Mucosa of descending colon (tissue), 3 donors: ENCODE data around the gene ATP6V0A4. TPM values are rescaled to one million over a fixed set of nuclear protein-coding genes. Genes with fewer than 3 reads are reported as not detected.

Experiments used
- ATAC-seq: fragments of 200-7000 bp; cut with Tn5 transposase; one replicate; pipeline ENCODE4 v1.9.1; 2020; ENCODE audit warnings: mild to moderate bottlenecking, moderate library complexity
- DNase-seq, 3 donors: peaks; one replicate each; pipeline ENCODE4 v3.0.0-alpha.2; 2020
- H3K36me3 ChIP-seq: fragments of 200-600 bp; one replicate; pipeline ENCODE4 v1.8.0; 2021; ENCODE audit warnings: low read depth, mild to moderate bottlenecking
- H3K4me1 ChIP-seq: fragments of 200-600 bp; one replicate; pipeline ENCODE4 v1.8.0; 2021; ENCODE audit warnings: low read depth, mild to moderate bottlenecking
- H3K4me3 ChIP-seq: fragments of 200-600 bp; one replicate; pipeline ENCODE4 v1.8.0; 2021; ENCODE audit warnings: mild to moderate bottlenecking
- H3K9me3 ChIP-seq: fragments of 200-600 bp; one replicate; pipeline ENCODE4 v1.8.0; 2021; ENCODE audit warnings: mild to moderate bottlenecking
- CTCF ChIP-seq: fragments of 200-600 bp; IDR thresholded peaks from one replicate; pipeline ENCODE4 v1.8.0; 2022; ENCODE audit warnings: antibody characterized with exemption, mild to moderate bottlenecking
- intact Hi-C, 2 donors: fragments of 100-400 bp; cut with DNase I in 1 of 2; cut with micrococcal nuclease in 1 of 2; formaldehyde crosslinking; loops; one replicate each; pipeline versions ENCODE4 v1.11.0 to v1.11.1; 2022; cut with DNase I, micrococcal nuclease
- total RNA-seq, 3 donors: library from RNA; stranded (reverse); fragmentation: NEBNext Ultra II Directional in 2 of 3; extraction: Animal tissue kit (Norgen Biotek cat#: 25700) in 2 of 3; gene quantifications; one replicate each; pipeline versions ENCODE4 v1.2.1 to v1.2.4, GENCODE V29; 2021 to 2023
- donor health status: DM: no; HTN: no; CAD: no; lungs with moderate emphysema.
- donor health status: DM: no; HTN: no; CAD: no.
- donor health status: DM: no; HTN: yes; CAD: no.

Gene ATP6V0A4
- total RNA-seq, 3 donors from 2014 or later, result not detected

DNA sequence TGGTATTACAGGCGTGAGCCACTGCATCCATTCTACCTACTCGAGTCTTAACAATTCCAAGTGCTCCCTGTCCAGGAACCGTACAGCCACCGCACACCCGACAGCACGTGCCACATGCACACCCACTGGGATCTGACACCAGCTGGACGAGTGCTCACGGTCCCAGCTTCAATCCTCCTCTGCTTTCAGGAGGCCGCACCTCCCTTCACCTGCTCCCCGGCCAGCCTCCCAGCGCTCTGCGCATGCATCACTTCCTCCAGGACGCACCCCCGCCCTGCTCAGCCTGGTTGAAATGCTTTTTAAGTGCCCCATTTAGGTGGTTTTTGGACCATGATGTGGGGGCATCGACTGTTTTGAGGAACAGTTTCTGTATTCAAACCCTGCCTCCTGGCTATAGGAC is 47.5 kb downstream of the ATP6V0A4 start:
- Histone ChIP-seq H3K36me3 (no peaks in the 10 kb centered on the region), H3K4me1 (no peaks in the 10 kb centered on the region), H3K9me3 (no peaks in the 10 kb centered on the region), H3K4me3 (no peak overlapping the region)
- ATAC-seq (no peak), DNase-seq (no peak)
- TF ChIP-seq CTCF, result no peak
- intact Hi-C loops, result no loop called here

- Histone ChIP-seq H3K9me3 (no peaks in the 10 kb centered on the region), H3K4me3 (no peak overlapping the region), H3K36me3 (no peaks in the 10 kb centered on the region), H3K4me1 (no peaks in the 10 kb centered on the region)
- no peak for DNase-seq
- intact Hi-C loops, result no loop called here
- TF ChIP-seq CTCF, result no peak
- no peak for ATAC-seq
Measured at GRCh38 chr7:138749960-138750359, 48.0 kb downstream of the ATP6V0A4 start.

DNA sequence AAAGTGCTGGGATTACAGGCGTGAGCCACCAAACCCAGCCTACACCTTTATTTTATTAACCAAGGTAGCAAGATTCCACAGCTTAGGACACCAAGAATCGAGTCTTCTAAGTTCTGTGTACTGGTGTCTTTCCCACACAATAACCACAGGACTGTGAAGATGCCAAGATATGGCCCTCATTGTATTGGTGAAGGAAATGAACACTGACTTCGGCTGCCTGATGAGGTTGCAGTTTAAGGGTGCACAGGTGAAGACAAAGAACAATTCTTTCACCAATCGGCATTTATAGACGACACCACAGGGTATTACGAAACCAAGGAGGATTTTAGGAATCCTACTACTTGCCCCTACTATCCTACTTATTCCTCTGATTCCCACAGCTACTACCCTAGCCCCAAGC is 49.3 kb downstream of the ATP6V0A4 start:
- intact Hi-C loops, result no loop called here
- no peaks in the 10 kb centered on the region for H3K4me1 ChIP-seq
- no peak for ATAC-seq
- H3K36me3 ChIP-seq, result no peaks in the 10 kb centered on the region
- no peaks in the 10 kb centered on the region for H3K9me3 ChIP-seq
- no peak overlapping the region for H3K4me3 ChIP-seq
- no peak for TF ChIP-seq CTCF
- no peak for DNase-seq

GRCh38 chr7:138746073-138746472 is 51.9 kb downstream of the ATP6V0A4 start:
- no peak for TF ChIP-seq CTCF
- intact Hi-C loops, result no loop called here
- ATAC-seq (no peak), DNase-seq (no peak)
- Histone ChIP-seq H3K4me1 (no peaks in the 10 kb centered on the region), H3K9me3 (no peaks in the 10 kb centered on the region), H3K4me3 (no peak overlapping the region), H3K36me3 (no peaks in the 10 kb centered on the region)

- no peaks in the 10 kb centered on the region for H3K36me3 ChIP-seq
- H3K9me3 ChIP-seq, result no peaks in the 10 kb centered on the region
- ATAC-seq, result no peak
- H3K4me1 ChIP-seq, result no peaks in the 10 kb centered on the region
- no peak for TF ChIP-seq CTCF
- intact Hi-C loops, result no loop called here
- DNase-seq, result no peak
- H3K4me3 ChIP-seq, result no peak overlapping the region
Measured at GRCh38 chr7:138745189-138745588, 52.8 kb downstream of the ATP6V0A4 start.

DNA sequence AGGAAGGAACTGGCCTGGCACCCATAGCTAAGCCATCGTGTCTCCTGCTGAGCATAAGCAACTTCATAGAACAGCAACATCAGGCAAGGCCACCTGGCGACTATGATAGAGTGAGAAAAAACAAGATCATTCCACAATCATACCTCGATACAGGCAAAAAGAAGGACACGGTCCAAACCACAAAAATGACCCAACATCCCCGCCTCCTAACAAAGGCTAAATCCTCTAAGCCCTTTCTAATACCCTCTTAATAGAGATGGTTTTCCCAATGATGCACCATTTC is 56.6 kb downstream of the ATP6V0A4 start:
- Histone ChIP-seq H3K9me3 (no peaks in the 10 kb centered on the region), H3K4me1 (no peaks in the 10 kb centered on the region), H3K36me3 (no peaks in the 10 kb centered on the region), H3K4me3 (no peak overlapping the region)
- no peak for ATAC-seq
- DNase-seq, result no peak
- no peak for TF ChIP-seq CTCF
- intact Hi-C loops, result no loop called here
